Retinal pigment epithelial cell (primary cell): ENCODE data around the gene TMEM63C.

Source experiments
- DNase-seq: peaks from one replicate; pipeline ENCODE4 v3.0.0-alpha.2; 2010; ENCODE audit warnings: low read depth
- H3K4me3 ChIP-seq: 2 replicates; pipeline ENCODE4 v1.5.1; 2011; ENCODE audit warnings: mild to moderate bottlenecking, low read length, control low read depth, moderate library complexity
- TF ChIP-seq, protein P1 (sequence below): conservative IDR thresholded peaks from 2 replicates; pipeline ENCODE4 v1.5.1; 2011; ENCODE audit warnings: low read depth, low read length, control low read depth, inconsistent platforms

TMEM63C gene

GRCh38 chr14:77222546-77223225 lies 41.1 kb downstream of the TMEM63C start:
- no peak overlapping the region for H3K4me3 ChIP-seq
- TF ChIP-seq, protein P1, sequence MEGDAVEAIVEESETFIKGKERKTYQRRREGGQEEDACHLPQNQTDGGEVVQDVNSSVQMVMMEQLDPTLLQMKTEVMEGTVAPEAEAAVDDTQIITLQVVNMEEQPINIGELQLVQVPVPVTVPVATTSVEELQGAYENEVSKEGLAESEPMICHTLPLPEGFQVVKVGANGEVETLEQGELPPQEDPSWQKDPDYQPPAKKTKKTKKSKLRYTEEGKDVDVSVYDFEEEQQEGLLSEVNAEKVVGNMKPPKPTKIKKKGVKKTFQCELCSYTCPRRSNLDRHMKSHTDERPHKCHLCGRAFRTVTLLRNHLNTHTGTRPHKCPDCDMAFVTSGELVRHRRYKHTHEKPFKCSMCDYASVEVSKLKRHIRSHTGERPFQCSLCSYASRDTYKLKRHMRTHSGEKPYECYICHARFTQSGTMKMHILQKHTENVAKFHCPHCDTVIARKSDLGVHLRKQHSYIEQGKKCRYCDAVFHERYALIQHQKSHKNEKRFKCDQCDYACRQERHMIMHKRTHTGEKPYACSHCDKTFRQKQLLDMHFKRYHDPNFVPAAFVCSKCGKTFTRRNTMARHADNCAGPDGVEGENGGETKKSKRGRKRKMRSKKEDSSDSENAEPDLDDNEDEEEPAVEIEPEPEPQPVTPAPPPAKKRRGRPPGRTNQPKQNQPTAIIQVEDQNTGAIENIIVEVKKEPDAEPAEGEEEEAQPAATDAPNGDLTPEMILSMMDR = no peak
- no peak for DNase-seq

DNA sequence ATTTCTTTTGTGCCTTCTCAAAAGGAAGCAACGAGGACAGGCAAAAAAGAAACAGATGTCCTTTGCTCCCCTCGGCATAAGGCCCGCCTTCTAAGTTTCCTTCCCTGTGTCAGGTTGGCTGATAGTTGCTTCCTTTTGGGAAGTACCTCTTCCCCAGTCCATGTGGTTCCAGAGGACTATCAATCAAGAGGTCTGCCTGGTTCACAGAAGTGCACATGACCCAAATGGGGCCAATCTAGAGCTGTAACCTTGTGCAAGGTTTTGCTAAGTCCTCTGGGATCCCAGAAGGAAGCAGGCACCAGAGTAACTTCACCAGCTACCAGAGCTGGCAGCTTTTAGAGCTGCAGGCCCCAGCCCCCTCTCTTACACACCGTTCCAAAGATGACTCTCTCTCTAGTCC lies 42.6 kb downstream of the TMEM63C start:
- TF ChIP-seq, protein P1 = no peak
- H3K4me3 ChIP-seq = no peak overlapping the region
- DNase-seq = no peak

- DNase-seq = no peak
- TF ChIP-seq, protein P1 = no peak
- no peak overlapping the region for H3K4me3 ChIP-seq
These were observed 43.7 kb downstream of the TMEM63C start for GRCh38 chr14:77225254-77225653.

GRCh38 chr14:77225892-77226557 lies 44.4 kb downstream of the TMEM63C start:
- DNase-seq = no peak
- no peak overlapping the region for H3K4me3 ChIP-seq
- TF ChIP-seq, protein P1 = no peak

DNA sequence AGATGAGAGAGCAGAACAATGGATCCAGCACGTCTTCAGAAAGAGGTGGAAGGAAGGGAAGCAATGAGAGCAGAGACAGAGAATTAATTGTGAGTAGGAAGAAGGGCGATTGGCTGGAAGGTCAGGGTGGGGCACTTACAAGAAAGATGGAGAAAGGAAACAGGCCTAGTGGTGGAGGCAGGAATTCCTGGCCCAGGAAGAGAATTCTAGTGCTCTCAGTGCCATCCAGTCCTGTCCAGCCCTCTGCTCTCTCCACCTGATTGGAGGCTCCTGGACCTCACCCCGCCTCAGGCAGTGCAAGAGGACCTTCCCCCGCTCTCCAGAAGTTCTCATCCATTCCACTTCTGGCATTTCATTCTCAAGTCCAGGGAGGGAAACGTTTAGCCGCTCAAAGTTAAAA lies 46.5 kb downstream of the TMEM63C start:
- TF ChIP-seq, protein P1 = no peak
- no peak overlapping the region for H3K4me3 ChIP-seq
- DNase-seq = no peak

GRCh38 chr14:77230914-77231313 lies 49.3 kb downstream of the TMEM63C start:
- no peak overlapping the region for H3K4me3 ChIP-seq
- TF ChIP-seq, protein P1 = no peak
- no peak for DNase-seq

DNA sequence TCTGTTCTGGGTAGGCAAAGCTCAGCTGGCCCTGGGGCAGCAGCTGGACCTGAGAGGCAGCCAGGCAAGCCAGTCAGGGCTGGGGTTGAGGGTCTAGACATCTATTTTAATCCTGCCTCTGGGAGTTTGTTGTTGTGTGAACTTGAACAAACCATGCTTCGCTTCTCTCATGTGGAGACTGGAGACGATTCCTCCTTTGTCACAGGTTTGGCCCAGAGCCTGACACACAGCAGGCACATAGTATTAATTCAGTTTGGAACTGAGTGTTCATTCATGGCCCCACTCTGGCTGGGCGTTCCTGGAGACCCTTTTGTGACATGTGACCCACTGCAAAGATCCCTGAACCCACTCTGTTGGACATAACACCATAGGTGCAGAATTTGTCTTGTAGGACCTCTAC lies 50.1 kb downstream of the TMEM63C start:
- DNase-seq = no peak
- TF ChIP-seq, protein P1 = no peak
- no peak overlapping the region for H3K4me3 ChIP-seq
